Stomach (tissue), 9 donors: ENCODE measurements around the gene PLEKHH1. TPM values are rescaled to one million over a fixed set of nuclear protein-coding genes. Genes with fewer than 3 reads are reported as not detected.

Experiments
- DNase-seq, 2 donors: peaks; one replicate each; pipeline versions ENCODE4 v3.0.0 to v3.0.0-alpha.2; 2013 to 2019
- H3K27ac ChIP-seq, 5 donors: fragments of 200-600 bp in 4 of 5; sonication (generic) in 4 of 5; one replicate each; pipeline ENCODE4 v1.5.1; 2013 to 2019; ENCODE audit warnings: mild to moderate bottlenecking in 1 of 5, moderate library complexity in 1 of 5
- H3K27me3 ChIP-seq, 3 donors: fragments of 200-600 bp; sonication (generic); one replicate each; pipeline ENCODE4 v1.5.1; 2017 to 2019; ENCODE audit warnings: mixed run types in 1 of 3
- H3K36me3 ChIP-seq, 4 donors: fragments of 200-600 bp; sonication (generic); 1 replicate in 3 of 4; 2 replicates in 1 of 4; pipeline ENCODE4 v1.5.1; 2016 to 2019
- H3K4me1 ChIP-seq, 4 donors: fragments of 200-600 bp; sonication (generic); one replicate each; pipeline ENCODE4 v1.5.1; 2016 to 2019
- H3K4me3 ChIP-seq, 4 donors: fragments of 200-600 bp; sonication (generic) in 3 of 4; one replicate each; pipeline ENCODE4 v1.5.1; 2016 to 2019; ENCODE audit warnings: mild to moderate bottlenecking in 1 of 4
- H3K9me3 ChIP-seq, 4 donors: fragments of 200-600 bp; sonication (generic); one replicate each; pipeline ENCODE4 v1.5.1; 2016 to 2019
- EP300 ChIP-seq: sonication (generic); formaldehyde crosslinking; IDR thresholded peaks from one replicate; pipeline ENCODE4 v1.6.1; 2017; ENCODE audit warnings: antibody characterized with exemption
- POLR2A ChIP-seq, 4 donors: fragments of 450-650 bp; IDR thresholded peaks; one replicate each; pipeline ENCODE4 v1.6.1; 2016; ENCODE audit warnings: antibody characterized with exemption in 4 of 4, control low read depth in 2 of 4, mild to moderate bottlenecking in 1 of 4, moderate library complexity in 1 of 4
- POLR2AphosphoS5 ChIP-seq, 3 donors: sonication (generic); formaldehyde crosslinking; IDR thresholded peaks; one replicate each; pipeline ENCODE4 v1.6.1; 2016; ENCODE audit warnings: antibody characterized with exemption in 3 of 3
- WGBS, 5 donors: extraction: QIAGEN DNeasy Blood & Tissue Kit in 3 of 5; methylation state at CpG; one replicate each; pipeline versions ENCODE4 v1.1.5 to v1.1.7; 2013 to 2018; 5-methylcytosine and 5-hydroxymethylcytosine counted together
- intact Hi-C: fragments of 100-400 bp; cut with DNase I; formaldehyde crosslinking; loops from one replicate; pipeline ENCODE4 v1.15.1; 2023; ENCODE audit warnings: low total_unique reads
- polyA plus RNA-seq, 3 donors: library from polyadenylated mRNA; stranded (reverse); fragments of 200-250 nt; gene quantifications; one replicate each; pipeline ENCODE4 v1.2.3, GENCODE V29; 2013
- total RNA-seq, 5 donors: library from RNA; depleted of rRNA; stranded (reverse); fragments of >200 nt; gene quantifications; one replicate each; pipeline versions ENCODE4 v1.1.0 to v1.2.3, GENCODE V29; 2014 to 2016
- TF ChIP-seq, protein P1 (sequence below), 7 experiments: fragments of 450-650 bp in 4 of 7; fragments of 200-600 bp in 3 of 7; sonication (generic) in 3 of 7; IDR thresholded peaks; one replicate each; pipeline ENCODE4 v1.5.1; 2016 to 2019; ENCODE audit warnings: antibody characterized with exemption in 7 of 7, control low read depth in 2 of 7, mild to moderate bottlenecking in 1 of 7
- donor health status: healthy with polysubstance abuse.
- donor health status: Bipolar disorder and iron deficiency.
- donor health status: healthy.

The PLEKHH1 gene
- total and polyA plus RNA-seq, 8 donors = 3.8 to 136 (median 31.4) TPM

DNA sequence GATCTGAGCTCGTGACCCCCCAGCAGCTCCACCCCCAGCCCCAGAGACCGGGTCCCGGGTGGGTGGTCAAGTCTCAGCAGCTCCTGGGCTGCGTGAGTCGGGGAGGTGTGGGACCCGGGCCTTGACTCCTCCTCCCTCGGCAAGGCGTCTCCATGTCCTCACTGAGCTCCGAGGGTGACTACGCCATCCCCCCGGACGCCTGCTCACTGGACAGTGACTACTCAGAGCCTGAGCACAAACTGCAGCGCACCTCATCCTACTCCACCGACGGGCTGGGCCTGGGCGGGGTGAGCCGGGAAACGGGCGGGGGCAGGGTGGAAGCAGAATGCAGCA is 38.9 kb downstream of the PLEKHH1 start:
- Histone ChIP-seq H3K4me1 (peaks cover 0 to 8% (median 3%) of the 10 kb centered on the region in 4 donors), H3K4me3 (no peak overlapping the region), H3K27ac (no peak overlapping the region), H3K36me3 (peaks cover 3 to 34% (median 29%) of the 10 kb centered on the region in 4 donors), H3K9me3 (no peaks in the 10 kb centered on the region), H3K27me3 (no peaks in the 10 kb centered on the region)
- intact Hi-C loops = no loop called here
- 81 to 91% (median 88%) methylated on average over 11 to 19 of the region's 19 CpGs for WGBS, 5 donors
- no peak for DNase-seq
- TF ChIP-seq POLR2A (IDR thresholded peaks at IDR 0.05) = no peak
- TF ChIP-seq EP300 = no peak
- TF ChIP-seq, protein P1, sequence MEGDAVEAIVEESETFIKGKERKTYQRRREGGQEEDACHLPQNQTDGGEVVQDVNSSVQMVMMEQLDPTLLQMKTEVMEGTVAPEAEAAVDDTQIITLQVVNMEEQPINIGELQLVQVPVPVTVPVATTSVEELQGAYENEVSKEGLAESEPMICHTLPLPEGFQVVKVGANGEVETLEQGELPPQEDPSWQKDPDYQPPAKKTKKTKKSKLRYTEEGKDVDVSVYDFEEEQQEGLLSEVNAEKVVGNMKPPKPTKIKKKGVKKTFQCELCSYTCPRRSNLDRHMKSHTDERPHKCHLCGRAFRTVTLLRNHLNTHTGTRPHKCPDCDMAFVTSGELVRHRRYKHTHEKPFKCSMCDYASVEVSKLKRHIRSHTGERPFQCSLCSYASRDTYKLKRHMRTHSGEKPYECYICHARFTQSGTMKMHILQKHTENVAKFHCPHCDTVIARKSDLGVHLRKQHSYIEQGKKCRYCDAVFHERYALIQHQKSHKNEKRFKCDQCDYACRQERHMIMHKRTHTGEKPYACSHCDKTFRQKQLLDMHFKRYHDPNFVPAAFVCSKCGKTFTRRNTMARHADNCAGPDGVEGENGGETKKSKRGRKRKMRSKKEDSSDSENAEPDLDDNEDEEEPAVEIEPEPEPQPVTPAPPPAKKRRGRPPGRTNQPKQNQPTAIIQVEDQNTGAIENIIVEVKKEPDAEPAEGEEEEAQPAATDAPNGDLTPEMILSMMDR (IDR thresholded peaks at IDR 0.05) = no peak

DNA sequence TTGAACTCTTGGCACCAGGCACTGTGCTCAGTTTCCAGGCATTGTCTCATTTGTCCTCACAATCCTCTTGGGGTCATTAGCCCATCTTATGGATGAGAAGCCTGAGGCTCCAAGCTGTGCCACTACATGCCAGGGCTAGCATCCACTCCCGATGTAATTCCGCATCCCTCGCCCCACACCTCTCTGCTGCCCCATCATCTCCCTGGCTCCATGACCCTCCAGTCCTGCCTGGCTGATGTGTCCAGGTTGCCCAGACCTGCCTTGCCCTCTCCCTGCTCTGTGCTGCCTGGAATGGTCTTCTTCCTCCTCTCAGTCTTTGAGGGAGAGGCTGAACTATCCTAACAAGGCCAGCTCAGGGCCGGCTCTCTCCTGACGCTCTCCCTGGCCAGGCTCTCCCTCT is 39.5 kb downstream of the PLEKHH1 start:
- Histone ChIP-seq H3K36me3 (peaks cover 3 to 38% (median 29%) of the 10 kb centered on the region in 4 donors), H3K27ac (no peak overlapping the region), H3K4me3 (no peak overlapping the region), H3K4me1 (peaks cover 0 to 4% (median 0%) of the 10 kb centered on the region in 4 donors), H3K27me3 (no peaks in the 10 kb centered on the region), H3K9me3 (no peaks in the 10 kb centered on the region)
- TF ChIP-seq POLR2A (IDR thresholded peaks at IDR 0.05) (no peak), EP300 (no peak), POLR2AphosphoS5 (IDR thresholded peaks at IDR 0.05) (no peak)
- TF ChIP-seq, protein P1 (IDR thresholded peaks at IDR 0.05) = no peak
- WGBS, 5 donors = 94 to 96% (median 95%) methylated on average over 5 of the region's 5 CpGs
- no peak for DNase-seq
- intact Hi-C loops = no loop called here

DNA sequence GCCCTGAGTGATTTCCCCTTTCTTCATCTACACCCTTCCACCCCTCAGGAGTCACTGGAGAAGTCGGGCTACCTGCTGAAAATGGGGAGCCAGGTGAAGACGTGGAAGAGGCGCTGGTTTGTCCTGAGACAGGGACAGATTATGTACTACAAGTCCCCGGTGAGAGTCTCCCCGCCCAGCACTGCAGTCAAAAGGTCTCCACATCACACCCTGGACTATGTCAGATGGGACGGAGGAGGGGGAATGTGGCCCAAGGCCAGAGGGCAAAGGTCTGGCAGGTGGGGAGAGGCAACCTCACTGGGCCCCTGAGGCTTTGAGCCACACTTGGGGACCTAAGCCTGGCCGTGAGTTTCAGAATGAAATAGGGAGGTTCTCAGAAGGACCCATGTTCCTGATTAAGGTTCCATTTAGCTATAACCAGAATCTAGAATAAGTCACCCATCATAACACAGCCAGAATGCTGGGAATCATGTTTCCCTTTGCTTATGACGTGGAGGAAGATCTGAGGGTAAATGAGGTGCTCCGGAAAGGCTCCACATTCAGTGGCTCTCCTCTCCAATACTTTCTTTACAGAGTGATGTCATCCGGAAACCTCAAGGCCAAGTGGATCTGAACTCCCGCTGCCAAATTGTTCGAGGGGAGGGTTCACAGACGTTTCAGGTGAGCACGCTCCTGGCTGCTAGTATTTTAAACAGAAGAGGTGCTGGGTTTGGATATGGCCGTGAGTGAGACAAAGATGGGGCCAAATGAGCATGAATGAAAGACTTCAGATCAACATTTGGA is 40.3 kb downstream of the PLEKHH1 start:
- Histone ChIP-seq H3K36me3 (peaks cover 3 to 45% (median 35%) of the 10 kb centered on the region in 4 donors), H3K9me3 (no peaks in the 10 kb centered on the region), H3K27ac (no peak overlapping the region), H3K27me3 (no peaks in the 10 kb centered on the region), H3K4me3 (no peak overlapping the region), H3K4me1 (no peaks in the 10 kb centered on the region)
- intact Hi-C loops = no loop called here
- 74 to 86% (median 82%) methylated on average over 15 of the region's 15 CpGs for WGBS, 5 donors
- DNase-seq = no peak
- TF ChIP-seq POLR2AphosphoS5 (IDR thresholded peaks at IDR 0.05) (no peak), EP300 (no peak), POLR2A (IDR thresholded peaks at IDR 0.05) (no peak)
- TF ChIP-seq, protein P1 (IDR thresholded peaks at IDR 0.05) = no peak

DNA sequence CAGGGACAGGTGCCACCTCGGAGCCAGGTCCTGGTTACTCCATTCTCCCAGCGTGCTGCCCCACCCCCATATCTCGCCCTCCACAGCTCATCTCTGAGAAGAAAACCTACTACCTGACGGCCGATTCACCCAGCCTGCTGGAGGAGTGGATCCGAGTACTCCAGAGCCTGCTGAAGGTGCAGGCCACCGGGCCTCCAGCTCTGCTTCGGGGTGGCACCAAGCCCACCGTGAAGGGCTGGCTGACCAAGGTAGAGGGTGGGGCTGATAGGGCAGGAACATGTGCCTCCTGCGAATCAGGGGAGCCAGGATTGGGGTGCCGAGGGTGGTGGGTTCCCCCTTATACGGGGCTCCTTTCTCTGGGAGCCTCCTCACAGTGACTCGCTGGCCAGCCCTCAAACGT is 41.1 kb downstream of the PLEKHH1 start:
- Histone ChIP-seq H3K27me3 (no peaks in the 10 kb centered on the region), H3K4me1 (no peaks in the 10 kb centered on the region), H3K36me3 (peaks cover 3 to 52% (median 43%) of the 10 kb centered on the region in 4 donors), H3K27ac (no peak overlapping the region), H3K4me3 (no peak overlapping the region), H3K9me3 (no peaks in the 10 kb centered on the region)
- 84 to 91% (median 85%) methylated on average over 12 to 14 of the region's 14 CpGs for WGBS, 5 donors
- TF ChIP-seq EP300 = no peak
- intact Hi-C loops = no loop called here
- DNase-seq = no peak

DNA sequence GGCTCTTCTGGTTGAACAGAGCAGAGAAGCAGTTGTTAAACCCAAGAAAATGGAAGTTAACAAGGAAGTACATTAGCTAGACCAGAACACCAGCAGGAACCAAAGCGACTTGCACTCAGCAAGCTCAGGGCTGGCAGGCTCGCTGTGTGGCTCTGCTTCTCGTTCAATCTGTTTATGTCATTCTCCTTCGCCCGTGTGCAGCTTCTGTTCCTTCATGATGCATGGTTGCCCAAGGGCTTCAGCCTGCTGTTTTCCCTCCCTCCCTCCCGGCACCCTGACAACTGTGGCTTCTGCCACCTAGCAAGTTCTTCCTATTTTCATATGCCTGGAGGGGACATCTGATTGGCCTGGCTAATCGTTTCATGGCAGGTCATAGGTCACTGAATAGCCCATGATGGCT is 41.7 kb downstream of the PLEKHH1 start:
- TF ChIP-seq, protein P1 (IDR thresholded peaks at IDR 0.05) = no peak
- TF ChIP-seq POLR2A (IDR thresholded peaks at IDR 0.05) = no peak
- no peak for TF ChIP-seq POLR2AphosphoS5 (IDR thresholded peaks at IDR 0.05)
- no peak for TF ChIP-seq EP300
- Histone ChIP-seq H3K27ac (no peak overlapping the region), H3K9me3 (no peaks in the 10 kb centered on the region), H3K36me3 (peaks cover 7 to 56% (median 49%) of the 10 kb centered on the region in 4 donors), H3K27me3 (no peaks in the 10 kb centered on the region), H3K4me3 (no peak overlapping the region), H3K4me1 (no peaks in the 10 kb centered on the region)
- intact Hi-C loops = no loop called here
- 81 to 90% (median 84%) methylated on average over 7 of the region's 7 CpGs for WGBS, 5 donors
- DNase-seq = no peak
